CD4-positive, alpha-beta T cell treated with Interleukin-6 for 4 hours (primary cell): ENCODE measurements around the gene MADD.

Experiments used
- DNase-seq: peaks from one replicate; pipeline ENCODE4 v3.0.0-alpha.2; 2020; ENCODE audit warnings: mixed read lengths

The MADD gene

DNA sequence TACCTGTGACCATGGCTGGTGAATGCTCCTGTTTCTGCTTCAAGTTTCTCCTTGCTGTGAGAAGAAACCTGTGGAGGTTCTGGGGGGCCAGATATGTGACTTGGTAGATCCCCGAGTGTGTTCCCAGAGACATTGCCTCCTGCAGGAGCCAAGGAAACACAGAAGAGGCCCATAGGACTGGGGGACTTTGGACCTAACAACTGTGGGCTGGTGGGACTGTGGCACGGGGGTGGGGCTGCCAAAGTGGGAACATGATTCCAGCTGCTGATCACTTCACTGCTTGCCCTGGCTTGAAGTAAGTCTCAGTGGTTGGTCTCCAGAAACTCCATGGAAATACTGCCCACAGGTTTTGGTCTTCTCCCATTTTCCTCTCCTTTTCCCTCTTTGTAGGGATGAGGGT, 16.3 kb upstream of the MADD start:
- DNase-seq = no peak

DNA sequence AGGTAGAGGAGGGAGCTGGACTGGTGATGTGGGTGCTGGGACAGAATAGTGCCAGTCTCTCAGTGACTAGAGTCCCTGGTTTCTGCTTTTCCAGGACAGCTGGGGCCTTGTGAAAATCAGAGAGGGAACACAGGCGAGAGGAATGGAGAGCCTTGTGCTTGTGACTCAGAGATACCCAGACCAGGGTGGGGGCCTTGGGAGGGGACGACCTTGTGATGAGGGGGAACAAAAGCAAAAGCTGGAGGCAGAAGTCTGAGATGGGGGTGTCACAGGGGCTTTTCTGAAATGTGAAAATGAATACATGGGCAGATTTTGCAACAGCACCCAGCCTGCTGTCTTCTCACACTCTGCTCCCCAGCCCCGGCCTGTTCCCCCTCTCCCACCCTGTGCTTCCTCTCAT, 15.5 kb upstream of the MADD start:
- DNase-seq = no peak

DNA sequence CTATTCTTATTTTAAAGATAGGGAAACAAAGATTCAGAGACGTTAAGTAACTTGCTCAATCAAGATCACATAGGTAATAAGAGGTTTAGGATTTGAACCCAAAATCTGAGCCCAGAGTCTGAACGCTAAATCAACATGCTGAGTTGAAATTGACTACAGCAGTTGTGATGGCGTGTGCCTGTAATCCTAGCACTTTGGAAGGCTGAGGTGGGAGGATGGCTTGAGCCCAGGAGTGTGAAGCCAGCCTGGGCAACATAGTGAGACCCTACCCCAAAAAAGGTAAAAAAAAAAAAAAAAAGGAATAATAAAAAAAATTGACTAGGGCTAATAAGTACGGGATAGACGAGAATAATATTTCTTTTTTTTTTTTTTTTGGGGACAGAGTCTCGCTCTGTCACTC, 13.6 kb upstream of the MADD start:
- no peak for DNase-seq

DNA sequence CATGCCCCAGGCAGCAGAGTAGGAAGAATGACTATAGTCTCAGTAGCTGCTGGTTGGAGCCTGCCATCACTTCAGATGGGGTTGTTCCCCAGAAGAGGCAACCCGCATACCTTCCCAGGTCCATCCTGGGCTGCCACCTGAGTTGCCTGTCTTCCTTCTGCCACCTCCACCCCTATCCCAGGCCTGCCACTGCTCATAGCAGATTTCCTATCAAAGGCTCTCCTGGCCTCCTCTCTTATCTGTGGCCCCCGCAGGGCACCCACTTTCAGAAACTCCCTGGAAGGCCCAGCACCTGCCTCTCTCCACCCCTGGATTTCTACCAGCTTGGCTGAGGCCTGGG, 12.8 kb upstream of the MADD start:
- no peak for DNase-seq

DNA sequence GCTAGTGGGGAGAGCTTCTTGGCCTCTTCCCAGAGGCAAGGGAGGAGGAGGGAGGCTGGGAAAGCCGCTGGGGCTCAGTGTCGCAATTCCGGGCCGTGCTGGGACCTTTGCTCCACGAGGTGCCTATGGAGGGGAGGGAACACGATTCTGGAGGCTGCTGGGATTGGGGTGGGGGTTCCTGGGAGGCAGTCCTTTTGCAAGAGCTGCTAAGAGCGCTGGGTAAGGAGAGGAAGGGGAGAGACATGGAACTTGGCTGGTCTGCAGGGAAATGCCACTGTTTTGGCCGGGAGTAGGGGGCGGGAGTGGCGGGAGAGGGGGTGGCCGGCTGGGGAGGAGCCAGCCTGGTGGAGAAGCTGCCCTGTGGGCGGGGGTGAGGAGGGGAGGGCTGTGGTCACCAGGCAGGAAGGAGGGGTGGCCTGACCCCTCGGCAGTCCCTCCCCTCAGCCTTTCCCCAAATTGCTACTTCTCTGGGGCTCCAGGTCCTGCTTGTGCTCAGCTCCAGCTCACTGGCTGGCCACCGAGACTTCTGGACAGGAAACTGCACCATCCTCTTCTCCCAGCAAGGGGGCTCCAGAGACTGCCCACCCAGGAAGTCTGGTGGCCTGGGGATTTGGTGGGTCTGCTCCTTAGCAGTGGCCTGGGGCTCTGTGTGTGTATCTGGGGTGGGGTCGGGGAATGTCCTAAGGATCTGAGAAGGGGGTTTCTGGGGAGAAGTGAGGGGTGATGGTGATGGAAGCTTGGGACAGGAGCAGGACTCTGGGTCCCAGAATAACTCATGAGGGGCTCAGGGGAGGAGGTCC, 12.2 kb upstream of the MADD start, which contains the start of gene NR1H3:
Gene NR1H3 (plus strand): TSS at position 480 of the 800 bp plus-strand sequence. CDS start 1,221 bp downstream, outside the sequence.
- no peak for DNase-seq

DNA sequence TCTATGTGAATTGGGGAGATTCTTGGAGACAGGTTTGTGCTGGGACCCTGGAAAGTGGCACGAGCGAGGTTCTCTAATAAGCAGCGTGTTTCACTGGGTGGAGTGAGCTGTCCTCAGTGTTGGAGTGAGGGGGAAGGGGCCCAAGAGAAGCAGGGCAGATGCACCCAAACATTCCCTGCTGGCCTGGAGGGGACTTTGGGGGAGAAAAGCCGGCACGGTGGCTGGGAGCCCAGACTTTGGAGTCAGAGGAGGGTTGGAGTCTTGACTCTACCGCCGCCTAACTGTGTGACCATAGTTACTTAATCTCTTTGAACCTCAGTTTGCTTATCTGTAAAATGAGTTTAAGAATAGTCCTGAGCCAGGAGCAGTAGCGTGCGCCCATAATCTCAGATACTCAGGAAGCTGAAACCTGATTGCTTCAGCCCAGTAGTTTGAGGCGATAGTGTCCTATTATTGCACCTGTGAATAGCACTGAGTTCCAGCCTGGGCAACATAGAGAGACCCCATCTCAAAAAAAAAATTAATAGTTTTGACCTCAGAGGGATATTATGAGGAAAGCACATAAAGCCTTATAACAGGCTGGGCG, 11.5 kb upstream of the MADD start:
- no peak for DNase-seq

DNA sequence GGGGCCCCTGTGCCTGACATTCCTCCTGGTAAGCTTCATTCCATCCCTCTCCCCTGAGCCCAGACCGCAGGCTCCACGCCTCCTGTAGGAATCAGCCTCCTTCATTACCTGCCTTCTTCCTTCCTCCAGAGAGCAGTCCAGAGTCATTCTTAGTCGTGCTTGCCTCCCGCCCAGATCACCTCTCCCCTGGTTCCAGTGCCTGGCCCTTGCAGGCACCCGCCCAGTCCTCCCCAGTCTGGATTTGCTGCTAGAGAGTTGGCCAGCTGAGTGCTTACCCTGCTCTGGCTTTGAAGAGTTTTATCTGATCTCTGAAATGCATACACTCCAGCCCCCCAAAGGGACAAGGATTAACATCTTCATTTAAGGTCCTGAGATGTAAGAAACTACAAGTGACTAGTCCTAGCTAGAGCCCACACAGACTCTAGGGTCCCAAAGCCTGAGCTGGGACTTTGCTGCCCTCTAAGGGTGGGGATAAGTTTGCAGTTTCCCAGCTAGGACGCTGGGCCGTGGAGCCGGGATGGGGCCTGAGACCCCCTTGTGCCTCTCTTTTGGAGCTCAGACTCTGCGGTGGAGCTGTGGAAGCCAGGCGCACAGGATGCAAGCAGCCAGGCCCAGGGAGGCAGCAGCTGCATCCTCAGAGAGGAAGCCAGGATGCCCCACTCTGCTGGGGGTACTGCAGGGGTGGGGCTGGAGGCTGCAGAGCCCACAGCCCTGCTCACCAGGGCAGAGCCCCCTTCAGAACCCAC, 10.5 kb upstream of the MADD start:
- DNase-seq = peak; percentile 52

DNA sequence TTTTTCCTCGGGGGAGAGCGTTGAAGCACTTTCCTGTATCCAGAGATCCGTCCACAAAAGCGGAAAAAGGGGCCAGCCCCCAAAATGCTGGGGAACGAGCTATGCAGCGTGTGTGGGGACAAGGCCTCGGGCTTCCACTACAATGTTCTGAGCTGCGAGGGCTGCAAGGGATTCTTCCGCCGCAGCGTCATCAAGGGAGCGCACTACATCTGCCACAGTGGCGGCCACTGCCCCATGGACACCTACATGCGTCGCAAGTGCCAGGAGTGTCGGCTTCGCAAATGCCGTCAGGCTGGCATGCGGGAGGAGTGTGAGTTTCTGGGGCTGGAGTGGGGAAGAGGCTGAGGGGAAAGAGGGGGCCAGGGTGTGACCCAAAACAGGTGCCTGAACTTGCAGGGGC, 9.6 kb upstream of the MADD start:
- DNase-seq = no peak

DNA sequence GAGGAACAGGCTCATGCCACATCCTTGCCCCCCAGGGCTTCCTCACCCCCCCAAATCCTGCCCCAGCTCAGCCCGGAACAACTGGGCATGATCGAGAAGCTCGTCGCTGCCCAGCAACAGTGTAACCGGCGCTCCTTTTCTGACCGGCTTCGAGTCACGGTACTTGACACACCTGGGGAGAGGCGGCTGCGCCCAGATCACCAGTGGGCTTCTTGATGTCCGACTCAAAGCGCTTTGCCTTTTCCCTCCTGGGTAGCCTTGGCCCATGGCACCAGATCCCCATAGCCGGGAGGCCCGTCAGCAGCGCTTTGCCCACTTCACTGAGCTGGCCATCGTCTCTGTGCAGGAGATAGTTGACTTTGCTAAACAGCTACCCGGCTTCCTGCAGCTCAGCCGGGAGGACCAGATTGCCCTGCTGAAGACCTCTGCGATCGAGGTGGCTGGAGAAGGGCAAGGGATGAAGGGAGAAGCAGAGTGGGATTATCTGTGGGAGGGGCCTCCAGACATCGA, 8.6 kb upstream of the MADD start:
- no peak for DNase-seq

DNA sequence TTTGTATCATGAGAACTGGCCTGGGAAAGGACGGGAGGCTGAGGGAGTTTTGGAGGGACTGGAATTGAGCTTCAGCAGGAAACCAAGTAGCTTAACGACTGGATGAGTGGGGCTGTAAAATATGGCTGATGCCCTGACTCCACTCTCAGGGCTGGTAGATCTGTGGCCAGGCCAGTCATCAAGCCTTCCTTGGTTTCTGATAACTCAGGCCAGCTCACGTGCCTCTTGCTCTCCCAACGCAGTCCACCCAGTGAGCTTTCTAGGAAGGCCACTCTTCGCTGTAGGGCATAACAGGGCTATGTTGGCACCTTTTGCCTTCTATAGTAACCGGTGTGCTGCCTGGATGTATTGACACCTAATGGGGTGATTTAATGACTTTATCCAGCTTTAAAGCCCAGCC, 5.8 kb upstream of the MADD start:
- DNase-seq = no peak

DNA sequence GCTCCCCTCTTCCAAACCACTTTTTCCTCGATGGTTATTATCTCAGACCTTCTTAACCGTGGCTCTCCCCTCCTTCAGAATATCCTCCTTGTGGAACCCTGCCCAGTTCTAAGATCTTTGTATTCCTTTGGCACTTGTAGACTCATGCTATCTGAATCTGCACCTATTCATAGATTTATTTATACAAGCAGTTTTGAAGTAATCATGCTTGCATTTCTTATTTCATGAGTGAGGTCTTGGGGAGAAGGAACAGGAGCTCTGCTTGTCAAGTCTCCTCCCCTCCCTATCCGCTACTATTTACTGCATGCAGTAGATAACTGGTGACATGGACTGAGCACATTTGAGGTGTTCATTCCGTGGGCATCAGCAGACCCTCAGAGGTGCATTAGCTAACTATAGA, 5.4 kb upstream of the MADD start:
- DNase-seq = no peak

DNA sequence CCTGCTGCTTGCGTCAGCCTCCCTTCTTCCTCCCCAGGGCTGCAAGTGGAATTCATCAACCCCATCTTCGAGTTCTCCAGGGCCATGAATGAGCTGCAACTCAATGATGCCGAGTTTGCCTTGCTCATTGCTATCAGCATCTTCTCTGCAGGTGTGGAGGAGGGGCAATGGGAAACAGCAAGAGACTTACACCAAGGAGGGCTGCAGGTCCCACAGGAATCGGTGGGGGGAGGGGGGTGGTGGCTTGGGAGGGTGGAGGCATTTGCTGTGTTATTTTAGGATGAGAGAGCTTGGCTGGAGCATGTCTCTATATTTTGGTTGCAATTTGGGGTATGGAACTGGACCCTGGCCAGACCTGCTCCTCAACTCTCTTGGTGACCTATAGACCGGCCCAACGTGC, 2.1 kb upstream of the MADD start:
- DNase-seq = no peak

DNA sequence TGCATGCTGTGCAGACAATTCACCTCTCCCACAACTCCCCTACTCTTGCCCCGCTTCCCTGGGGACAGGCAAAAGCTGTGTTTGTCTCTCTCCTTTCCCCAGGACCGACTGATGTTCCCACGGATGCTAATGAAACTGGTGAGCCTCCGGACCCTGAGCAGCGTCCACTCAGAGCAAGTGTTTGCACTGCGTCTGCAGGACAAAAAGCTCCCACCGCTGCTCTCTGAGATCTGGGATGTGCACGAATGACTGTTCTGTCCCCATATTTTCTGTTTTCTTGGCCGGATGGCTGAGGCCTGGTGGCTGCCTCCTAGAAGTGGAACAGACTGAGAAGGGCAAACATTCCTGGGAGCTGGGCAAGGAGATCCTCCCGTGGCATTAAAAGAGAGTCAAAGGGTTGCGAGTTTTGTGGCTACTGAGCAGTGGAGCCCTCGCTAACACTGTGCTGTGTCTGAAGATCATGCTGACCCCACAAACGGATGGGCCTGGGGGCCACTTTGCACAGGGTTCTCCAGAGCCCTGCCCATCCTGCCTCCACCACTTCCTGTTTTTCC, 1.4 kb upstream of the MADD start:
- no peak for DNase-seq

DNA sequence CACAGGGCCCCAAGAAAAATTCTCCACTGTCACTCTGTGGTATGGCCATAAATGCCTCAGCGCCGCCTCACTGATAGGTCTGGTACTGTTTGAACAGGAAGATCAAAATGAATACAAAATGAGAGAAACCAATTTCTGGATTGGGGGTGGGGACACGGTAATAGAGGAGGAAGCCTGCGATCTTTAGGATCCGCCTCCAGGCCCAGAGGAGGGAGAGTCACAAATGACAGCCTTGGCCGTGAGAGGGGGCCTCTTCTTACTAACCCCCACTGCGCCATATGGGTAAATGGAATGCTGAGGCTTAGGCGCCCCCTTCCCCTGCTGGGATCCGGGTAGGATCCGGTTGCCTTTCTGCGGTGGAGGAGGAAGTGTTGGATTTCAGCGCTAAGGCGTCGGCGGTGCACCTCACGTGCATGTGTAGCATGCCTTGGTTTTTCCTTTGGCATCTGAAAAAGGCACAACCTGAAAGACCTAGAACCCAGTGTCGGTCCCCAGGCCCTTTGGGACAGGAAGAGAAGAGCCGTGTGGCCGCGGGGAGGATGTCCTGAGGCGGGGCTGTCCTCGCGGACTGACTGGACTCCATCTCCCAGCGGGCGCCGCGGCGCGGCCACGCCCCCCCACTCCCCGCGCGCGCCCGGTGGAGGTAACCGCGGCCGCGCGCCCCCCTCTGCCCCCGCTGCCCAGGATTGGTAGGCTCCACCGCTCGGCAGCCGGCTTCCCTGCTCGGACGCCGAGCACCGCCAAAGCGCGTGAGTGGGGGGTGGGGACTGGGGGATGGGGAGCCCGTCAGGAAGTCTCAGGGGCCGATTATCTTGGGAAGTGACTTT, 718 bp upstream of the MADD start:
- peak; percentile 90 for DNase-seq

DNA sequence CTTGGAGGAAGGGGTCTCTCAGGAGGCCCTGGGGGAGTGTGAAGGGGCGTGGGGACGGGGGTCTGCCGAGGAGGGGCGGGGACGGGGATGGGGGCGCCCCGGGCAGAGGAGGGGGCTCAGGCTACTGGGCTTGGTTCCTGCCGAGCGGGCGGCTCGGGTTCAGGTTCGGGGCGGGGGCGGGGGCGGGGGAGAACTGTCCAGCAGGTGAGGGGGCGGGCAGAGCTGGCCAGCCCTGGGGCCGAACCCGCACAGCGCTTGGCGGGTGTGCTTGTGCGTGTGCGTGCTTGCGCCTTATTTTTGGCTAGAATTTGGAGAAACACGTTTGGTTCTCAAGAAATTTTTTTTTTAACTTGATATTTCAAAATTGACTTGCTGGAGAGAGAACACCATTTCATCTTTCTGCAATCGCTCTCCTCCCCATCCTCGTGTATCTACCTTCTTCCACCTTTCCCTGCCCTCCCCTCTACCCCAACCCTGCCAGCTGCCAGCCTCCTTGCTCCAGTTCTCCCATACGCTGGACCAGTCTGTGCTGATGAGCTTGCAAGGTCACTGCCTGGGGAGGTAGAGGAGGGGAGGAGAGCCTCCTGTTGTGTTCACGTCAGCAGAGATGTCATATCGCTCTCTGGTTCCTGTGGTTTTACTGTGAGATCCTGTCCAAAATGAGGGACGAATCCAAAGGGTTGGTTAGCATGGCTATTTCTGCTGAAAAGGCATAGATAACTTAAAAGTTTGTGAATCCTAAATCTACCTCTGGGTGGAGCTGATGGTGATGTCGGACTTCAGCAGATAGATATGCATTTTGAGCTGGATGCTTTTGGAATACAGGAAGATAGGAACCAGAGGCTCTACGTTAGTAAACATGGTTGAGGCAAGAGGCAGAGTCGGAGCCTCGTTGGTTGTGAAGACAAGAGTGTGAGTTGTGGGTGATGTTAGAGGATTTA, 668 bp downstream of the MADD start:
- DNase-seq = peak; percentile 26

DNA sequence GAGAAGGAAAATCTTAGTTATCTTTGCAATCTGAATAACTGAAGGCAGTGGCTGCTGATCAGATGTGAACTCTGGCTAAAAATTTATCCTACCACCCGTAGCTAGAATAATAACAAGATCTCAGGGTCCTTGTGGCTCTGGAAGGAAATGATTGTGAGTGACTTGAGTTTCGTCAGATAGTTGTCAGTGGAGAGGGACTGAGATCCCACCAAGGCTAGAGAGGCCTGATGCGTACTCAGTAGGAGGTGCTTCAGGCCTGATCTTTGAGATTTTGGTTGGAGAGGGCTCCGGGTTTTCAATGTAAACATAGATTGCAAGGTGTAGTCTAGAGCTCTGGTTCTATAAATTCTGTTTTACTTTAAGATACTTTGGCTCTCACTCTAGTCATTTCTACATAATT, 1.4 kb downstream of the MADD start:
- no peak for DNase-seq

DNA sequence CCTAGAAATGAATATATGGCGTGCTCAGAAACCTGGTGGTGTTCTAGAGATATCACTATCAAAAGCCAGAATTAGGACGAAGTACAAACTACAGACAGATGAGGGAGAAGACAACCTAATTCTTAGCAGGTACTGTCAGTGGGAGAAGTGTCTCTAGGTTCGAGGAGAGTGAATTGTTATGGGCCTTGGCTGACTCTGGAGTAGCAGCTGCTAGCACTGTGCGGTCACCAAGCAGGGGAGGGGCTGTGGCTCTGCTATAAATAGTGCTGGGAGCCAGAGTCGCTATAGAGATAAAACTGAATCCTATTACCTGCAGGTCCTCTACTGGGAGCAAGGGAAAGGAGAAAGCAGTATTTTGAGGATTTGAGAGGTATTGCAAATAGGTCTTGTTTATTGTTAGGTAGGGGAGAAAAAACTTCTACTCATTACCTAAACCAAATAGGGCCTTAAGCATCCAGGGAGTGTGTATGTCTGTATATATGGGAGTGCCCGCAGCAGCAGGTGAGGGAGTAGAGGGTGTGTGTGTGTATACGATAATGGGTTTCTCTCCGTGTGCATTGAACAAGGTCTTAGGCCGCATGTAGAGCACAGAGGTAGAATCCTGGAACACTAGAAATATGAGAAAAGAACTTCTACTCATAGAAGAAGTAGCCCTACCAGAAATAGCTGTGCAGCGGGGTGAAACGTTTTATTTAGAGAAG, 2.2 kb downstream of the MADD start:
- DNase-seq = no peak

DNA sequence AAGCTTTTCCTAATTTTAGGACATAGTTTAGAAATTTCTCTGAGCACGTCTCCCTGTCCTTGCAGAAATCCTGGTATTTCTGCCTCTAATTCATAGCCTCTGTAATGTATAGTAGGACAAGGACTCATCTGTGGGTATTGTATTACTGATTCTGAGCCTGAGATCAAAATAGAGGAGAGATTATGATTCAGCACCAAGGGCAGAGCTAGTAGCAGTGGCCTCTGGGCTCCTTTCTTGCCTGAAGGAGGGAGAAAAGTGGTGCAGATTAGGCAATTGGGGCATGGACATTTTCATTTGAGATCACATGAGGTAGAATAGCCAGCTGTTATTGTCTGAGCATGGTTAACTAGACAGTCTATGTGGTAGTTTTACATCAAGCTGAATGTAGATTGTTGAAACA, 2.8 kb downstream of the MADD start:
- no peak for DNase-seq

DNA sequence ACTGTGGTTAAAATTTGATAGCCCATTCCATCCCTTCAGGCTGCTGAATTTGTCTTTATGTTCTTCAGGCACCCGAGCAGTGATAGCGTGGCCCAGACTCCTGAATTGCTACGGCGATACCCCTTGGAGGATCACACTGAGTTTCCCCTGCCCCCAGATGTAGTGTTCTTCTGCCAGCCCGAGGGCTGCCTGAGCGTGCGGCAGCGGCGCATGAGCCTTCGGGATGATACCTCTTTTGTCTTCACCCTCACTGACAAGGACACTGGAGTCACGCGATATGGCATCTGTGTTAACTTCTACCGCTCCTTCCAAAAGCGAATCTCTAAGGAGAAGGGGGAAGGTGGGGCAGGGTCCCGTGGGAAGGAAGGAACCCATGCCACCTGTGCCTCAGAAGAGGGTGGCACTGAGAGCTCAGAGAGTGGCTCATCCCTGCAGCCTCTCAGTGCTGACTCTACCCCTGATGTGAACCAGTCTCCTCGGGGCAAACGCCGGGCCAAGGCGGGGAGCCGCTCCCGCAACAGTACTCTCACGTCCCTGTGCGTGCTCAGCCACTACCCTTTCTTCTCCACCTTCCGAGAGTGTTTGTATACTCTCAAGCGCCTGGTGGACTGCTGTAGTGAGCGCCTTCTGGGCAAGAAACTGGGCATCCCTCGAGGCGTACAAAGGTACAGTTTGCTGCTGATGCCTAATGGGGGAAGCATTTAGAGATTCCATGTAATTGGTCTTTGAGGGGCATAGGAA, 4.7 kb downstream of the MADD start:
- no peak for DNase-seq

DNA sequence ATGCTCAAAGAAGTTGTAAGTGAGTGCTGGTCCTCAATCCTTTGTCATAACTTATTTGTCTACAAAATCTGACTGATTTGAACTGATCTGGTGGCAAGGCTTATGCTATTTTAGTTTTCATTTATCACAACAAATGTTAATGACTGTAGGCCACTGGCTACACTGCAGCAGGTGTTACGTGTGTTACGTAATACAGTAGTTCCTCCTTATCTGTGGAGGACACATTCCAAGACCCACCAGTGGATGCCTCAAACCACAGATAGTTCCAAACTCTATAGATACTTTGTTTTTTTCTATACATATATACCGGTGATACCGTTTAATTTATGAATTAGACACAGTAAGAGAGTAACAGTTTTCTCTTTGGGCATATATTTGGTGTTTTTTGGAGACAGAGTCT, 7.0 kb downstream of the MADD start:
- no peak for DNase-seq
